Measurements from ENCODE around the gene RASAL2. TPM values are rescaled to one million over a fixed set of nuclear protein-coding genes. Genes with fewer than 3 reads are reported as not detected.

Gene RASAL2
- total RNA-seq, 1 experiment from 2014 or later = 31.6 TPM

GRCh38 chr1:178048883-178049282, 45.0 kb upstream of the RASAL2 start:
- in situ Hi-C loops (cut with HindIII; ENCODE audit: low pct_unique_long_range_greater_than_20kb, low sequenced_read_pairs) (no loop called here), intact Hi-C loops (cut with micrococcal nuclease; ENCODE audit: unreplicated experiment) (no loop called here)
- ChIA-PET POLR2A (no interaction called here), CTCF (interaction anchor here (1.8 kb wide), 1 partner anchor 17 kb away, joined by 6 read pairs; no protein-coding TSS in a partner anchor)
- TF ChIP-seq SIN3A (IDR thresholded peaks at IDR 0.05; ENCODE audit: borderline replicate concordance, insufficient read depth, low read depth, low read length) = no peak
- no peak for TF ChIP-seq CTCF (IDR thresholded peaks at IDR 0.05)
- TF ChIP-seq REST (IDR thresholded peaks at IDR 0.05; ENCODE audit: insufficient read depth in 1 of 2, low read depth in 2 of 2, low read length in 1 of 2) = no peak
- TF ChIP-seq TCF7L2 (IDR thresholded peaks at IDR 0.05; ENCODE audit: low read depth, low read length) = no peak
- TF ChIP-seq POLR2AphosphoS5 (IDR thresholded peaks at IDR 0.05; ENCODE audit: low read depth, low read length) = no peak
- H3K27me3 ChIP-seq (ENCODE audit: control insufficient read depth, insufficient read depth, low read length) = no peaks in the 10 kb centered on the region
- ATAC-seq = no peak
- no peaks in the 10 kb centered on the region for H3K9me3 ChIP-seq (ENCODE audit: control insufficient read depth, insufficient read depth, low read depth, low read length)
- H3K27ac ChIP-seq (ENCODE audit: low read length) = no peak overlapping the region
- peaks cover 10% of the 10 kb centered on the region for H3K4me1 ChIP-seq (ENCODE audit: control insufficient read depth, insufficient read depth, low read length)
- H3K4me3 ChIP-seq (ENCODE audit: low read depth in 2 of 2, low read length in 2 of 2) = no peak overlapping the region
- DNase-seq (ENCODE audit: low read depth, low spot score) = no peak
- H3K36me3 ChIP-seq (ENCODE audit: control insufficient read depth, insufficient read depth, low read length) = no peaks in the 10 kb centered on the region
- no TSS peak for BruUV-seq (replicated peaks)

GRCh38 chr1:178050084-178050483, 43.8 kb upstream of the RASAL2 start:
- in situ Hi-C loops (cut with HindIII; ENCODE audit: low pct_unique_long_range_greater_than_20kb, low sequenced_read_pairs) (no loop called here), intact Hi-C loops (cut with micrococcal nuclease; ENCODE audit: unreplicated experiment) (loop anchor here (10.0 kb wide), 1 partner anchor 235 kb away; no protein-coding TSS in a partner anchor)
- CTCF ChIA-PET = interaction anchor here (0.6 to 1.8 kb wide), 2 partner anchors 18 to 1657 kb away, joined by 4 to 6 read pairs; no protein-coding TSS in a partner anchor
- Histone ChIP-seq H3K27ac (ENCODE audit: low read length) (no peak overlapping the region), H3K27me3 (ENCODE audit: control insufficient read depth, insufficient read depth, low read length) (no peaks in the 10 kb centered on the region), H3K4me1 (ENCODE audit: control insufficient read depth, insufficient read depth, low read length) (peaks cover 14% of the 10 kb centered on the region), H3K9me3 (ENCODE audit: control insufficient read depth, insufficient read depth, low read depth, low read length) (no peaks in the 10 kb centered on the region), H3K36me3 (ENCODE audit: control insufficient read depth, insufficient read depth, low read length) (no peaks in the 10 kb centered on the region), H3K4me3 (ENCODE audit: low read depth in 2 of 2, low read length in 2 of 2) (no peak overlapping the region)
- POLR2A ChIA-PET = no interaction called here
- DNase-seq (ENCODE audit: low read depth, low spot score) (no peak), ATAC-seq (no peak)
- BruUV-seq (replicated peaks) = no TSS peak
- TF ChIP-seq POLR2AphosphoS5 (IDR thresholded peaks at IDR 0.05; ENCODE audit: low read depth, low read length) (no peak), CTCF (IDR thresholded peaks at IDR 0.05) (no peak), SIN3A (IDR thresholded peaks at IDR 0.05; ENCODE audit: borderline replicate concordance, insufficient read depth, low read depth, low read length) (no peak), REST (IDR thresholded peaks at IDR 0.05; ENCODE audit: insufficient read depth in 1 of 2, low read depth in 2 of 2, low read length in 1 of 2) (no peak), TCF7L2 (IDR thresholded peaks at IDR 0.05; ENCODE audit: low read depth, low read length) (no peak)
